Activated CD4-positive, alpha-beta T cell treated with anti-CD3 and anti-CD28 coated beads, Interleukin-2, amount 50 U/mL, for 16 hours (primary cell): ENCODE measurements around the gene TNIP3.

Experiments
- DNase-seq: peaks from one replicate; pipeline ENCODE4 v3.0.0-alpha.2; 2020

Gene TNIP3

GRCh38 chr4:121138039-121138825, 25.9 kb downstream of the TNIP3 start:
- DNase-seq, result peak; percentile 48

- DNase-seq, result no peak
Measured at GRCh38 chr4:121130326-121130660, 33.8 kb downstream of the TNIP3 start.

GRCh38 chr4:121129606-121130325, 34.4 kb downstream of the TNIP3 start:
- DNase-seq, result no peak

GRCh38 chr4:121127100-121127499, 37.0 kb downstream of the TNIP3 start:
- DNase-seq, result no peak

GRCh38 chr4:121126449-121127006, 37.6 kb downstream of the TNIP3 start:
- DNase-seq, result no peak

- DNase-seq, result no peak
Measured at GRCh38 chr4:121125498-121125885, 38.6 kb downstream of the TNIP3 start.

- no peak for DNase-seq
Measured at GRCh38 chr4:121122661-121123060, 41.5 kb downstream of the TNIP3 start.

- DNase-seq, result no peak
Measured at GRCh38 chr4:121119715-121120114, 44.4 kb downstream of the TNIP3 start.

GRCh38 chr4:121118344-121118743, 45.8 kb downstream of the TNIP3 start:
- peak; percentile 21 for DNase-seq

GRCh38 chr4:121114756-121115155, 49.4 kb downstream of the TNIP3 start:
- peak; percentile 80 for DNase-seq

- peak; percentile 6 for DNase-seq
Measured at GRCh38 chr4:121112530-121112929, 51.6 kb downstream of the TNIP3 start.

GRCh38 chr4:121108557-121108956, 55.6 kb downstream of the TNIP3 start:
- DNase-seq, result no peak

GRCh38 chr4:121107507-121107906, 56.6 kb downstream of the TNIP3 start:
- no peak for DNase-seq

- DNase-seq, result no peak
Measured at GRCh38 chr4:121100093-121100775, 63.9 kb downstream of the TNIP3 start.

GRCh38 chr4:121098266-121098665, 65.9 kb downstream of the TNIP3 start:
- no peak for DNase-seq

- DNase-seq, result peak; percentile 18
Measured at GRCh38 chr4:121096629-121097028, 67.5 kb downstream of the TNIP3 start.

- no peak for DNase-seq
Measured at GRCh38 chr4:121096191-121096590, 67.9 kb downstream of the TNIP3 start.

- no peak for DNase-seq
Measured at GRCh38 chr4:121094297-121094966, 69.7 kb downstream of the TNIP3 start.

GRCh38 chr4:121093261-121093660, 70.9 kb downstream of the TNIP3 start:
- no peak for DNase-seq

GRCh38 chr4:121091941-121092340, 72.2 kb downstream of the TNIP3 start:
- no peak for DNase-seq

- no peak for DNase-seq
Measured at GRCh38 chr4:121088867-121089266, 75.3 kb downstream of the TNIP3 start.
